H9 (cell line): Measurements from ENCODE around the gene CDC123. TPM values are rescaled to one million over a fixed set of nuclear protein-coding genes. Genes with fewer than 3 reads are reported as not detected.

Experiments used
- DNase-seq: peaks from one replicate; pipeline ENCODE4 v3.0.0-alpha.2; 2017
- H2AFZ ChIP-seq: one replicate; pipeline ENCODE4 v1.6.1; 2013; ENCODE audit warnings: mild to moderate bottlenecking, low read length, control low read depth, moderate library complexity
- H2AK5ac ChIP-seq: 2 replicates; pipeline ENCODE4 v1.6.1; 2013; ENCODE audit warnings: low read length, control low read depth, mixed read lengths; ENCODE audit not compliant: insufficient read length
- H2BK120ac ChIP-seq: one replicate; pipeline ENCODE4 v1.6.1; 2013; ENCODE audit warnings: low read depth, mild to moderate bottlenecking, low read length, control low read depth, inconsistent platforms; ENCODE audit not compliant: poor library complexity, severe bottlenecking
- H2BK12ac ChIP-seq: 2 replicates; pipeline ENCODE4 v1.6.1; 2013; ENCODE audit warnings: low read length, control low read depth, mixed read lengths, low read depth; ENCODE audit not compliant: insufficient read length
- H2BK15ac ChIP-seq: 2 replicates; pipeline ENCODE4 v1.6.1; 2013; ENCODE audit warnings: low read depth, low read length, control low read depth
- H2BK20ac ChIP-seq: one replicate; pipeline ENCODE4 v1.6.1; 2013; ENCODE audit warnings: low read depth, mild to moderate bottlenecking, low read length, control low read depth, inconsistent platforms; ENCODE audit not compliant: poor library complexity, severe bottlenecking
- H2BK5ac ChIP-seq: 2 replicates; pipeline ENCODE4 v1.6.1; 2013; ENCODE audit warnings: low read length, control low read depth, mixed read lengths; ENCODE audit not compliant: insufficient read length
- H3K14ac ChIP-seq: 2 replicates; pipeline ENCODE4 v1.6.1; 2013; ENCODE audit warnings: low read length, control low read depth; ENCODE audit not compliant: insufficient read depth
- H3K18ac ChIP-seq: 2 replicates; pipeline ENCODE4 v1.6.1; 2013; ENCODE audit warnings: low read depth, mild to moderate bottlenecking, mixed read lengths, low read length, control low read depth; ENCODE audit not compliant: insufficient read length
- H3K23ac ChIP-seq: 2 replicates; pipeline ENCODE4 v1.6.1; 2013; ENCODE audit warnings: low read length, control low read depth, mixed read lengths, low read depth; ENCODE audit not compliant: insufficient read length
- H3K23me2 ChIP-seq: 2 replicates; pipeline ENCODE4 v1.6.1; 2013; ENCODE audit warnings: low read depth, mild to moderate bottlenecking, mixed read lengths, low read length, control low read depth; ENCODE audit not compliant: insufficient read length, poor library complexity, severe bottlenecking
- H3K27ac ChIP-seq: 2 replicates; pipeline ENCODE4 v1.5.1; 2013; ENCODE audit warnings: low read length, control low read depth, mixed read lengths, low read depth; ENCODE audit not compliant: insufficient read length
- H3K27me3 ChIP-seq: 2 replicates; pipeline ENCODE4 v1.6.1; 2013; ENCODE audit warnings: low read length, control low read depth, inconsistent platforms; ENCODE audit not compliant: insufficient read depth
- H3K4ac ChIP-seq: 2 replicates; pipeline ENCODE4 v1.6.1; 2013; ENCODE audit warnings: low read depth, mild to moderate bottlenecking, control low read depth, inconsistent platforms, low read length, moderate library complexity
- H3K4me1 ChIP-seq: 2 replicates; pipeline ENCODE4 v1.6.1; 2013; ENCODE audit warnings: low read length, control low read depth, inconsistent platforms; ENCODE audit not compliant: insufficient read depth
- H3K4me2 ChIP-seq: 2 replicates; pipeline ENCODE4 v1.6.1; 2013; ENCODE audit warnings: low read length, control low read depth, mixed read lengths; ENCODE audit not compliant: insufficient read length, insufficient read depth
- H3K56ac ChIP-seq: 2 replicates; pipeline ENCODE4 v1.6.1; 2013; ENCODE audit warnings: low read depth, mild to moderate bottlenecking, mixed read lengths, low read length, control low read depth; ENCODE audit not compliant: insufficient read length
- H3K79me1 ChIP-seq: 2 replicates; pipeline ENCODE4 v1.6.1; 2013; ENCODE audit warnings: low read depth, mild to moderate bottlenecking, moderate library complexity, low read length, control low read depth, inconsistent platforms; ENCODE audit not compliant: insufficient read depth, poor library complexity, severe bottlenecking
- H3K79me2 ChIP-seq: 2 replicates; pipeline ENCODE4 v1.6.1; 2013; ENCODE audit warnings: low read length, control low read depth, inconsistent platforms; ENCODE audit not compliant: insufficient read depth
- H3K9ac ChIP-seq: 2 replicates; pipeline ENCODE4 v1.6.1; 2013; ENCODE audit warnings: low read length, control low read depth, mixed read lengths; ENCODE audit not compliant: insufficient read length; ENCODE audit errors: extremely low read depth
- H3K9me3 ChIP-seq: one replicate; pipeline ENCODE4 v1.6.1; 2013; ENCODE audit warnings: low read depth, low read length, inconsistent platforms; ENCODE audit not compliant: control insufficient read depth
- H3T11ph ChIP-seq: one replicate; pipeline ENCODE4 v1.6.1; 2013; ENCODE audit warnings: mild to moderate bottlenecking, low read length, control low read depth, inconsistent platforms
- H4K20me1 ChIP-seq: one replicate; pipeline ENCODE4 v1.6.1; 2013; ENCODE audit not compliant: control insufficient read depth, insufficient read length, insufficient read depth
- H4K5ac ChIP-seq: 2 replicates; pipeline ENCODE4 v1.6.1; 2013; ENCODE audit warnings: low read depth, mild to moderate bottlenecking, mixed read lengths, low read length, control low read depth; ENCODE audit not compliant: insufficient read length
- H4K8ac ChIP-seq: replicated peaks from 2 replicates; pipeline ENCODE4 v1.6.1; 2013; ENCODE audit warnings: low read length, control low read depth, mixed read lengths, low read depth; ENCODE audit not compliant: insufficient read length
- H4K91ac ChIP-seq: 2 replicates; pipeline ENCODE4 v1.6.1; 2013; ENCODE audit warnings: low read depth, mild to moderate bottlenecking, moderate library complexity, mixed read lengths, low read length, control low read depth; ENCODE audit not compliant: insufficient read length
- H3K27ac Mint-ChIP-seq, 3 experiments: 2 replicates in 2 of 3; 3 replicates in 1 of 3; pipeline ENCODE4 v1.8.0; 2020 to 2021; ENCODE audit warnings: mixed read lengths in 3 of 3, mild to moderate bottlenecking in 1 of 3, moderate library complexity in 1 of 3
- H3K27me3 Mint-ChIP-seq: 2 replicates; pipeline ENCODE4 v1.8.0; 2021; ENCODE audit warnings: low read depth, mild to moderate bottlenecking, moderate library complexity, mixed read lengths
- H3K36me3 Mint-ChIP-seq, 3 experiments: 2 replicates in 2 of 3; 3 replicates in 1 of 3; pipeline ENCODE4 v1.8.0; 2020 to 2021; ENCODE audit warnings: low read depth in 3 of 3, mixed read lengths in 3 of 3; ENCODE audit not compliant: insufficient read depth in 1 of 3
- H3K4me1 Mint-ChIP-seq, 2 experiments: 2 replicates each; pipeline ENCODE4 v1.8.0; 2020; ENCODE audit warnings: mixed read lengths in 2 of 2
- H3K4me3 Mint-ChIP-seq, 2 experiments: 2 replicates in 1 of 2; 3 replicates in 1 of 2; pipeline ENCODE4 v1.8.0; 2020 to 2021; ENCODE audit warnings: mild to moderate bottlenecking in 2 of 2, mixed read lengths in 2 of 2, moderate library complexity in 1 of 2
- H3K9me3 Mint-ChIP-seq, 2 experiments: 2 replicates in 1 of 2; 3 replicates in 1 of 2; pipeline ENCODE4 v1.8.0; 2020; ENCODE audit warnings: mild to moderate bottlenecking in 2 of 2, mixed read lengths in 2 of 2, moderate library complexity in 1 of 2
- WGBS: extraction: QIAGEN DNeasy Blood & Tissue Kit; methylation state at CpG from one replicate; pipeline ENCODE4 v1.1.7; 2013; ENCODE audit warnings: missing lambda C conversion rate, low lambda C conversion rate, mixed read lengths; ENCODE audit not compliant: insufficient read length; ENCODE audit errors: extremely low coverage; 5-methylcytosine and 5-hydroxymethylcytosine counted together
- total RNA-seq: library from RNA; stranded (reverse); gene quantifications from 2 replicates; pipeline ENCODE4 v1.2.1, GENCODE V29; 2021
- TF ChIP-seq, protein P1 (sequence below): fragments of 200-600 bp; sonication (generic); conservative IDR thresholded peaks from 3 replicates; pipeline ENCODE4 v1.8.0; 2021; ENCODE audit warnings: antibody characterized with exemption, mild to moderate bottlenecking

The CDC123 gene
- total RNA-seq, 1 experiment from 2014 or later = 159 TPM

DNA sequence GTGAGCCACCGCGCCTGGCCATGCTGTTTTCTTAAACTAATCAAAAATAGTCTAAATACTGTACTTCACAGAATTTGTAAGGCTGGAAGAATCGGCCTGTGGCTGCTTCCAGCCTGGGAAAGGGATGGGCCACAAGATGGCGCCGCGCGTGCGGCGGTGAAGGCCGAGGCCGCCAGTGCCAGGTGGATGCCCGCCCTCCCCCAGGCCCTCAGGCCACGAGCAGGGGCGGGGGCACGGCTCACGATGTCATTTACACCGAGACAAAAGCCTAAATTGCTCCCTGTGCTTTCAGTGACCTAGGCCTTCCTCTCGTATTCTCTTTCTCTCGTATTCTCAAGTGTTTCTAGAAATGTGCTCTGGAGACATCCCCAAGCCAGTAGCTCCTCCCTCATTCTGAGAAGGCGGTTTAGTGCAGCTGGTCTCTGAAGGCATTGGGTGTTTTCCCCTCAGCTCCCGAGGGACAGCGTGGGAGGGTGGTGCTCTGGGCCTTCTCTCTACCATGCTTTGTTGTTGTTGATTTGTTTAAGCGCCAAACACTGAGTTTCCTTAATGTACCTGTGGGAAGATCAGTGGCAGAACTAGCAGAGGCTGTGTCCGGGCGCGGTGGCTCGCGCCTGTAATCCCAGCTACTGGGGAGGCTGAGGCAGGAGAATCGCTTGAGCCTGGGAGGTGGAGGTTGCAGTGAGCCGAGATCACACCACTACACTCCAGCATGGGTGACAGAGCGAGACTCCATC lies 68.4 kb downstream of the CDC123 start:
- Histone ChIP-seq H3K56ac (no peak overlapping the region), H3K27ac (no peak overlapping the region), H3K9ac (no peak overlapping the region), H2BK12ac (no peak overlapping the region), H3K4me1 (no peaks in the 10 kb centered on the region; the same call in 1 of the 2 replicates), H2AFZ (peak overlapping the region; percentile 32), H4K8ac (no peak overlapping the region), H3K23me2 (no peaks in the 10 kb centered on the region), H2BK20ac (no peak overlapping the region), H3K23ac (no peak overlapping the region), H2BK15ac (no peak overlapping the region), H3K79me1 (no peaks in the 10 kb centered on the region), H4K5ac (no peak overlapping the region), H4K20me1 (no peaks in the 10 kb centered on the region), H3T11ph (no peak overlapping the region), H2BK120ac (no peak overlapping the region), H3K4me2 (peak overlapping the region; percentile 35), H3K14ac (peak overlapping the region; percentile 21; the same call in 1 of the 2 replicates), H2BK5ac (no peak overlapping the region), H3K9me3 (no peaks in the 10 kb centered on the region), H3K4ac (no peak overlapping the region), H3K79me2 (no peaks in the 10 kb centered on the region), H4K91ac (no peak overlapping the region), H2AK5ac (no peak overlapping the region), H3K27me3 (no peaks in the 10 kb centered on the region), H3K18ac (peak overlapping the region; percentile 4)
- Mint-ChIP-seq H3K4me1 (peaks cover 3 to 13% of the 10 kb centered on the region in 2 experiments; a peak in 3 of 4 replicates), H3K9me3 (no peaks in the 10 kb centered on the region; a peak in 1 of 5 replicates), H3K27ac (peak overlapping the region; percentile 76 to 96 (median 89); a peak in 6 of 7 replicates), H3K36me3 (peaks cover 4 to 5% (median 4%) of the 10 kb centered on the region in 3 experiments; a peak in 4 of 7 replicates), H3K27me3 (no peaks in the 10 kb centered on the region), H3K4me3 (peak overlapping the region; percentile 48 to 69)
- no CpG with 5 or more reads among the region's 31 CpGs for WGBS
- TF ChIP-seq, protein P1, sequence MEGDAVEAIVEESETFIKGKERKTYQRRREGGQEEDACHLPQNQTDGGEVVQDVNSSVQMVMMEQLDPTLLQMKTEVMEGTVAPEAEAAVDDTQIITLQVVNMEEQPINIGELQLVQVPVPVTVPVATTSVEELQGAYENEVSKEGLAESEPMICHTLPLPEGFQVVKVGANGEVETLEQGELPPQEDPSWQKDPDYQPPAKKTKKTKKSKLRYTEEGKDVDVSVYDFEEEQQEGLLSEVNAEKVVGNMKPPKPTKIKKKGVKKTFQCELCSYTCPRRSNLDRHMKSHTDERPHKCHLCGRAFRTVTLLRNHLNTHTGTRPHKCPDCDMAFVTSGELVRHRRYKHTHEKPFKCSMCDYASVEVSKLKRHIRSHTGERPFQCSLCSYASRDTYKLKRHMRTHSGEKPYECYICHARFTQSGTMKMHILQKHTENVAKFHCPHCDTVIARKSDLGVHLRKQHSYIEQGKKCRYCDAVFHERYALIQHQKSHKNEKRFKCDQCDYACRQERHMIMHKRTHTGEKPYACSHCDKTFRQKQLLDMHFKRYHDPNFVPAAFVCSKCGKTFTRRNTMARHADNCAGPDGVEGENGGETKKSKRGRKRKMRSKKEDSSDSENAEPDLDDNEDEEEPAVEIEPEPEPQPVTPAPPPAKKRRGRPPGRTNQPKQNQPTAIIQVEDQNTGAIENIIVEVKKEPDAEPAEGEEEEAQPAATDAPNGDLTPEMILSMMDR = peak; percentile 91
- DNase-seq = peak; percentile 93
